ENCODE measurements around the gene NTM. TPM values are rescaled to one million over a fixed set of nuclear protein-coding genes. Genes with fewer than 3 reads are reported as not detected.

NTM gene
- total RNA-seq, 1 experiment from 2014 or later: 16.4 TPM

- H3K4me3 Mint-ChIP-seq: no peak overlapping the region
- no peaks in the 10 kb centered on the region for H3K9me3 Mint-ChIP-seq
- no peak for DNase-seq (ENCODE audit: low spot score)
- ATAC-seq: peak; percentile 49
- POLR2A ChIA-PET: no interaction called here
- 0 out of 2 replicates have a peak overlapping the region, but pooled peaks have one; percentile 33 for H3K27ac Mint-ChIP-seq
- peaks cover 27% of the 10 kb centered on the region for H3K4me1 Mint-ChIP-seq
- no peaks in the 10 kb centered on the region for H3K27me3 Mint-ChIP-seq (ENCODE audit: low read depth)
- CTCF ChIA-PET: interaction anchor here (1.0 to 1.6 kb wide), 3 partner anchors 53 to 140 kb away, joined by 3 to 5 read pairs (median 3); no protein-coding TSS in a partner anchor
- TF ChIP-seq OVOL2 (CRISPR knock-in tag; IDR thresholded peaks at IDR 0.05; ENCODE audit: borderline replicate concordance) (no peak), NR2C2 (CRISPR knock-in tag; IDR thresholded peaks at IDR 0.05) (no peak), NFE2L1 (CRISPR knock-in tag; IDR thresholded peaks at IDR 0.05) (no peak), ZNF138 (CRISPR knock-in tag; conservative IDR thresholded peaks at IDR 0.05) (no peak), JUN (CRISPR knock-in tag; IDR thresholded peaks at IDR 0.05) (no peak), ESRRA (CRISPR knock-in tag; IDR thresholded peaks at IDR 0.05; ENCODE audit: borderline replicate concordance) (no peak), MAX (CRISPR knock-in tag; IDR thresholded peaks at IDR 0.05) (no peak), KAT7 (CRISPR knock-in tag; IDR thresholded peaks at IDR 0.05; ENCODE audit: borderline replicate concordance) (no peak), JAZF1 (CRISPR knock-in tag; IDR thresholded peaks at IDR 0.05) (no peak), ZNF317 (CRISPR knock-in tag; IDR thresholded peaks at IDR 0.05; ENCODE audit: borderline replicate concordance, low read depth) (no peak), ZNF396 (CRISPR knock-in tag; IDR thresholded peaks at IDR 0.05; ENCODE audit: borderline replicate concordance) (no peak), ZNF671 (CRISPR knock-in tag; IDR thresholded peaks at IDR 0.05) (no peak), ZBTB21 (CRISPR knock-in tag; IDR thresholded peaks at IDR 0.05; ENCODE audit: borderline replicate concordance) (no peak)
- TF ChIP-seq, protein P1, sequence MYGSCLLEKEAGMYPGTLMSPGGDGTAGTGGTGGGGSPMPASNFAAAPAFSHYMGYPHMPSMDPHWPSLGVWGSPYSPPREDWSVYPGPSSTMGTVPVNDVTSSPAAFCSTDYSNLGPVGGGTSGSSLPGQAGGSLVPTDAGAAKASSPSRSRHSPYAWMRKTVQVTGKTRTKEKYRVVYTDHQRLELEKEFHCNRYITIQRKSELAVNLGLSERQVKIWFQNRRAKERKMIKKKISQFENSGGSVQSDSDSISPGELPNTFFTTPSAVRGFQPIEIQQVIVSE (CRISPR knock-in tag; IDR thresholded peaks at IDR 0.05; ENCODE audit: borderline replicate concordance): no peak
- TF ChIP-seq, protein P2, sequence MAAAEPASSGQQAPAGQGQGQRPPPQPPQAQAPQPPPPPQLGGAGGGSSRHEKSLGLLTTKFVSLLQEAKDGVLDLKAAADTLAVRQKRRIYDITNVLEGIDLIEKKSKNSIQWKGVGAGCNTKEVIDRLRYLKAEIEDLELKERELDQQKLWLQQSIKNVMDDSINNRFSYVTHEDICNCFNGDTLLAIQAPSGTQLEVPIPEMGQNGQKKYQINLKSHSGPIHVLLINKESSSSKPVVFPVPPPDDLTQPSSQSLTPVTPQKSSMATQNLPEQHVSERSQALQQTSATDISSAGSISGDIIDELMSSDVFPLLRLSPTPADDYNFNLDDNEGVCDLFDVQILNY (CRISPR knock-in tag; IDR thresholded peaks at IDR 0.05): no peak
- TF ChIP-seq, protein P3, sequence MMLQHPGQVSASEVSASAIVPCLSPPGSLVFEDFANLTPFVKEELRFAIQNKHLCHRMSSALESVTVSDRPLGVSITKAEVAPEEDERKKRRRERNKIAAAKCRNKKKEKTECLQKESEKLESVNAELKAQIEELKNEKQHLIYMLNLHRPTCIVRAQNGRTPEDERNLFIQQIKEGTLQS (CRISPR knock-in tag; conservative IDR thresholded peaks at IDR 0.05): no peak
- H3K36me3 Mint-ChIP-seq: no peaks in the 10 kb centered on the region
Observed at GRCh38 chr11:131814108-131814507, 443.7 kb downstream of the NTM start.

- Mint-ChIP-seq H3K27me3 (ENCODE audit: low read depth) (no peaks in the 10 kb centered on the region), H3K9me3 (no peaks in the 10 kb centered on the region), H3K27ac (no peak overlapping the region), H3K36me3 (no peaks in the 10 kb centered on the region), H3K4me1 (peaks cover 27% of the 10 kb centered on the region), H3K4me3 (no peak overlapping the region)
- ATAC-seq (peak; percentile 53), DNase-seq (ENCODE audit: low spot score) (peak; percentile 31)
- POLR2A ChIA-PET: no interaction called here
- CTCF ChIA-PET: interaction anchor here (0.8 to 2.5 kb wide), 12 partner anchors 9 to 299 kb away, joined by 3 to 9 read pairs (median 4); no protein-coding TSS in a partner anchor
- TF ChIP-seq ZNF423 (CRISPR knock-in tag; IDR thresholded peaks at IDR 0.05): no peak
- TF ChIP-seq ZNF425 (CRISPR knock-in tag; conservative IDR thresholded peaks at IDR 0.05): no peak
- no peak for TF ChIP-seq HMGXB4 (CRISPR knock-in tag; IDR thresholded peaks at IDR 0.05)
- TF ChIP-seq, protein P3 (CRISPR knock-in tag; conservative IDR thresholded peaks at IDR 0.05): no peak
- no peak for TF ChIP-seq GABPB1 (CRISPR knock-in tag; IDR thresholded peaks at IDR 0.05)
Observed at GRCh38 chr11:131815590-131815989, 445.2 kb downstream of the NTM start.
